Stimulated activated CD4-positive, alpha-beta T cell treated with anti-CD3 and anti-CD28 coated beads, Interleukin-4, amount 100 ng/mL, for 4 hours (primary cell): ENCODE data around the gene SMCR8.
"Not testable (repeated sequence)": the region's sequence is repeated elsewhere in the genome, so short reads cannot be mapped to it uniquely, and the experiment has no call there.

Experiments
- DNase-seq, 2 experiments: peaks; one replicate each; pipeline ENCODE4 v3.0.0-alpha.2; 2020

The SMCR8 gene

GRCh38 chr17:18318117-18318516, 3.0 kb downstream of the SMCR8 start:
- DNase-seq: no peak

DNA sequence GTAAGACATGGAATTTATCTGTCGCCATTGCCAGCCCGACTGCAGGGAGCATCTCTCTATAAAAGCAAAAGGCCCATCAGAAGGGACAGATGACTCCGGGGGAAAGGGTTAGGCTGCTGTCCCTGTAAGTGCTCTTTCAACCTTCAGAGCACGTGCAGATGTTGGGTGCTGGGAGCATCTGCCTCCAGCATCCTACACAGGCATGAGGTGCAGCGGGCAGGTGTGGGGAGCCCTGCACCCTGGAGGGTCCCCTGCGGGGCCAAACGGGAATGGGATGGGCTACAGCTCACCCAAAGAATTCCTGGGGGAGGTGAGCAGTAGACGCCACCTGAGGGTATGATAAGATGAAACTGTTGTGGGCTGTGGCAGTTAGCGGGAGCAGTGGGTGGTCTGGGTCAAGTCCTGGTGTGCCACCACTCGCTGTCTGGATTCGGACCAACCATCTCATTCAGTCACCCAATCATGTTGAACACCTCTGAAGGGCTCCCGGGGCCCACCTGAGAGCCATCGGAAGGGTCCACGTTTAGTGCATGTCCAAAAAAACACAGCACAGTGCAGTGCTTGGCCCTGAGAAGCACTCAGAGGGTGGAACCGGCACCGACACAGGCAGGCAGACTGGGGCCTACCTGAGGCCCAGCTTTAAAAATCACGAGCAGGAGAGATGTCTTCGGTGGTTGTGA, 3.8 kb downstream of the SMCR8 start:
- DNase-seq: no peak

DNA sequence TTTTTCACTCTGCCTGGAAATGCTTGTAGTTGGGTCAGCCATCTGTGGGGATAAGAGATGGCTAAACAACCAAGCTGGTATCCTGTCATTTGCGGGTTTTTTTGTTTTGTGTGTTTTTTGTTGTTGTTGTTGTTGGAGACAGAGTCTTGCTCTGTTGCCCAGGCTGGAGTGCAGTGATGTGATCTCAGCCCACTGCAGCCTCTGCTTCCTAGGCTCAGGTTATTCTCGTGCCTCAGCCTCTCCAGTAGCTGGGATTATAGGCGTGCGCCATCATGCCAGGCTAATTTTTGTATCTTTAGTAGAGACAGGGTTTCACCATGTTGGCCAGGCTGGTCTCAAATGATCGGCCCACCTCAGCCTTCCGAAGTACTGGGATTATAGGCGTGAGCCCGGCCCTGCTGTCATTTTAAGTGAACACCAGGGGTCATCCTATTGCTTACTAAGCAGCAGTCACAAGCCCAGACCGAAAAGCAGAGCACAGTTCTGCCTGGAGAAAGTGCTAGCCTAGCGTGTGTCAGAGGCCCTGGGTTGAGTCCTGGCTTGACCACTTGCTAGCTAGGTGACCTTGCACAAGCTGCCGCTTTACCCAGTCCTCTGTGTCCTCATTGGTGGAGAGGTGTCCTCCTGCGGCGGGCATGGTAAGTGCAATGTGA, 4.6 kb downstream of the SMCR8 start:
- DNase-seq: no peak

- DNase-seq: no peak
Measured at GRCh38 chr17:18320301-18320700, 5.2 kb downstream of the SMCR8 start.

- no peak for DNase-seq
Measured at GRCh38 chr17:18321309-18321708, 6.2 kb downstream of the SMCR8 start.

- DNase-seq: no peak
Measured at GRCh38 chr17:18322522-18322921, 7.4 kb downstream of the SMCR8 start.

DNA sequence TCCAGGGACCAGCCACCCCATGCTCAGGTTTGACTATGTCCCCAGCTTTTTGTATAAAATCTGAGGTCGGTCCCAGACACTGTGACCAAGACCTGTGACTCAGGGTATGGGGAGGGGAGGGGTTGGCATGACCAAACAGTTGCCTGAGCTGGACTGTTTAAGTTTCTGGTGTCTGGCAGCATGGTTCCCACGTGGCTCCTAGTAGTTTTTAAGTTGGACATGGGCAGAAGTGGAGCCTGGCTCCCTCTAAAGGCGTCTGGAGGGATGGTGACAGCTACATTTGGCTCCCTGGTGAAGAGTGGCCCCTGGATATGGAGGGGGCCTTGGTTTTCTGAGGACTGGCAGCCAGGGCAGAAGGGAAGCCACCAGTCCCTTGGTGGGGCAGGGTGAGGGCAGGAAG, 7.9 kb downstream of the SMCR8 start:
- DNase-seq: no peak

- no peak for DNase-seq
Measured at GRCh38 chr17:18323507-18324139, 8.5 kb downstream of the SMCR8 start.

DNA sequence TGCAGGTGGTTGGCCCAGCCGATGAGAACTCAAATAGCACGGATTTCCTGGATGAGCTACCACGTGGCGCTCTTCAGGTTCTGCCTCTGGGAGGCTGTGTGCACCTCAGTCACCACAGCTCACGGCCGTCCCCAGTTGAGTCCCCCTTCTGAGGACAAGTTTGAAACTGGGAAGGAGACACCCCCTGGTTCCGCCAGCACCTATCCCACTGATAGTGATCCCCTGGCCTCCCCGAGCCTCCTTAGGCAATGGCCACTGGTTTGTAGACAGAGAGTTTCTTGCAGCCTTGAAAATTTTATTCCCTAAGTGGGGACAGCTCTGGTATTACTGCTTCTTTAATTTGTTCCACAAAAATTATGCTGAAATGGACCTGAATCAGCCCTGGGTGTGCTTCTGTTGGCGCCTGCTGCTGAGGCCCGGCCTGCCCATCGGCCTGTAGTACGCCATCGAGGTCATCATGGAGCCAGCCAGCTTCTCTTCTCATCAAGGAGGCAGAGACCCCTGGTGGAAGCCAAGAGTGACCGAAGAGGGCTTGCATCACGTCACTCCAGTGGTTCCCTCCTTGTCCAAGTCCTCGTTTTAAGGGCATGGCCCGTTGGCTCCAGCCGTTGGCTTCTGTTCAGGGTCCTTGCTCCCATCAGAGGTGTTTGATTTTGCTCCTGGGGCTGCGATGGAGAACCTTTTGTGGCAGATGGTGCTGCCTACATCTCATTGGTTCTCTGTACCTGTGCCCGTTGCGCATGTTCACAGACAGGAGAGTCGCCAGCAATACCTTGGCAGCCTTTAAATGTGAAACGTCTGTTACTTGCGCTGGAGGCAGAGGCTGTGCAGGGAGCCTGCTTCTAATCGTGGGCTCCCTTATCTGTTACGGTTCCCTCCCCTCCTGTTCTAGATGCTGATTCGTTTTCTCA, 9.3 kb downstream of the SMCR8 start:
- DNase-seq: no peak

GRCh38 chr17:18326039-18326438, 10.9 kb downstream of the SMCR8 start:
- DNase-seq: no peak

DNA sequence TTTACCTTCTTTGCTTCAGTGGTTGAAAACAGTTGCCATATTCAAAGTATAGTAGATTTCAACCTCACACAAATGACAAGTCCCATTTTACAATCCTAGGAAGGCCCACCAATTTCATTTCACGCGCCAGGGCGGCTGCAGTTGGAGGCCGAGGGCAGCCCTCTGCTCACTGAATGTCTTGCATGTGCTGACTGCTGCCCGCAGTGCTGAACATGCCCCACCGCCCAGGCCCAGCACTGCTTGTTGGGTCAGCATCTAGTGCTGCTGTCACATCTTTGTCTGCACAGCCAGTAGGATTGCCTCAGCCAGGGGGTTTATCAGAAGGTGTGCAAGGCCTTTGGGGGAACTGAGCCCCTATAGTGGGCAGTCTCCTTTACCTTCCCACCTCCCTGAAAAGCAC, 11.5 kb downstream of the SMCR8 start:
- DNase-seq: no peak

GRCh38 chr17:18327093-18327492, 12.0 kb downstream of the SMCR8 start:
- DNase-seq: no peak

- no peak for DNase-seq
Measured at GRCh38 chr17:18327556-18327955, 12.5 kb downstream of the SMCR8 start.

DNA sequence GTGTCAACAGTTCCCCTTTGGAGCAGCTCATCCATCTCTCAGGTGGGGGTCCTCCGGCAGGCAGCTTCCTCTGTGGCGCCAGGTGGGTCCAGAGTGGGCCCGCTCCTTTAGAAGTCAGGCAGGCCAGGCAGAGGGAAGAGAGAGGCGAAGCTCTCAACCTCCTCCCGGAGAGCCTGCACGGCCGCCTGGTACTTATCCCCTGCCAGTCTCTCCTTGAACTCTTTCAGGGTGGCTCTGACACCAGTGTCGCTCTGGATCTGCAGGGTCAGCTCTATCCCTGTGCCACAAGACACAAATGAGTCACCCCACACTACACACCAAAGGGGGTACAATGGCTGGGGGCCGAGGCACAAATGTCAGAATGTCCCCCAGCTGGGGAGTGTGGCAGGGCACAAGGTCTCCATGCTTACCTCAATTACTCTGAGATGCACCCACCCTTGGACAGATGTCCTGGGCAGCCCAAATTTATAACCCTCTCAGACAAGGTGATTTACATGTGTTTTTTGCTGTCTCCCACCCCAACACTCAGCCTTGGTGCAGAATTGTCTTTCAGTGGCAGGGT, 13.6 kb downstream of the SMCR8 start:
- DNase-seq: no peak

GRCh38 chr17:18331879-18332278, 16.8 kb downstream of the SMCR8 start:
- no peak for DNase-seq

GRCh38 chr17:18332909-18333489, 17.9 kb downstream of the SMCR8 start:
- no peak for DNase-seq

DNA sequence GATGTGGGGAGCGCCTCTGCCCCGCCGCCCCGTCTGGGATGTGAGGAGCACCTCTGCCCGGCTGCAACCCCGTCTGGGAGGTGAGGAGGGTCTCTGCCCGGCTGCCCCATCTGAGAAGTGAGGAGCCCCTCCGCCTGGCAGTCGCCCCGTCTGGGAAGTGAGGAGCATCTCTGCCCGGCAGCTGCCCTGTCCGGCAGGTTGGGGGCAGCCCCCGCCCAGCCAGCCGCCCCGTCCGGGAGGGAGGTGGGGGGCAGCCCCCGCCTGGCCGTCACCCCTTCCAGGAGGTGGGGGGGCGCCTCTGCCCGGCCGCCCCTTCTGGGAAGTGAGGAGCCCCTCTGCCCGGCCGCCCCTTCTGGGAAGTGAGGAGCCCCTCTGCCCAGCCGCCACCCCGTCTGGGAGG, 23.1 kb downstream of the SMCR8 start:
- DNase-seq: not testable (repeated sequence)

- no peak for DNase-seq
Measured at GRCh38 chr17:18339933-18340332, 24.8 kb downstream of the SMCR8 start.

GRCh38 chr17:18344021-18344420, 28.9 kb downstream of the SMCR8 start:
- no peak for DNase-seq

GRCh38 chr17:18353541-18353940, 38.4 kb downstream of the SMCR8 start:
- DNase-seq: no peak

- no peak for DNase-seq
Measured at GRCh38 chr17:18356624-18357023, 41.5 kb downstream of the SMCR8 start.

DNA sequence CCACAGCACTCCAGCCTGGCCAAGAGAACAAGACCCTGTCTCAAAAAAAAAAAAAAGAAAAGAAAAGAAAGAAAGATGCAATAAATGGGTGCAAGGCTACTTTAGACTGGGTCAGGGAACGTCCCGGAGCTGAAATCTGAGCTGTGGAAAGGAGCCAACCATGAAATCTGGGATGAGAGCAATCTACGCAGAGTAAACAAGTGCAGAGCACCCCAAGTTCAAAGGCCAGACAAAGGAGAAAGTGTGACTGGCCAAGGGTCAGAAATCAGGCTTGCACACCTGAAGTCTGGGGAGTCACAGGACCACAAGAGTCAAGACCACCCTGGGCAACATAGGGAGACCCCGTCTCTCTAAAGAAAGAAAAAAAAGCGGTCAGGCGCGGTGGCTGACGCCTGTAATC, 45.4 kb downstream of the SMCR8 start:
- no peak for DNase-seq
